H9 (cell line): ENCODE measurements around the gene GYS1. TPM values are rescaled to one million over a fixed set of nuclear protein-coding genes. Genes with fewer than 3 reads are reported as not detected.

ENCODE experiments used
- DNase-seq: peaks from one replicate; pipeline ENCODE4 v3.0.0-alpha.2; 2017
- H2AFZ ChIP-seq: one replicate; pipeline ENCODE4 v1.6.1; 2013; ENCODE audit warnings: mild to moderate bottlenecking, low read length, control low read depth, moderate library complexity
- H2AK5ac ChIP-seq: 2 replicates; pipeline ENCODE4 v1.6.1; 2013; ENCODE audit warnings: low read length, control low read depth, mixed read lengths; ENCODE audit not compliant: insufficient read length
- H2BK120ac ChIP-seq: one replicate; pipeline ENCODE4 v1.6.1; 2013; ENCODE audit warnings: low read depth, mild to moderate bottlenecking, low read length, control low read depth, inconsistent platforms; ENCODE audit not compliant: poor library complexity, severe bottlenecking
- H2BK12ac ChIP-seq: 2 replicates; pipeline ENCODE4 v1.6.1; 2013; ENCODE audit warnings: low read length, control low read depth, mixed read lengths, low read depth; ENCODE audit not compliant: insufficient read length
- H2BK15ac ChIP-seq: 2 replicates; pipeline ENCODE4 v1.6.1; 2013; ENCODE audit warnings: low read depth, low read length, control low read depth
- H2BK20ac ChIP-seq: one replicate; pipeline ENCODE4 v1.6.1; 2013; ENCODE audit warnings: low read depth, mild to moderate bottlenecking, low read length, control low read depth, inconsistent platforms; ENCODE audit not compliant: poor library complexity, severe bottlenecking
- H2BK5ac ChIP-seq: 2 replicates; pipeline ENCODE4 v1.6.1; 2013; ENCODE audit warnings: low read length, control low read depth, mixed read lengths; ENCODE audit not compliant: insufficient read length
- H3K14ac ChIP-seq: 2 replicates; pipeline ENCODE4 v1.6.1; 2013; ENCODE audit warnings: low read length, control low read depth; ENCODE audit not compliant: insufficient read depth
- H3K18ac ChIP-seq: 2 replicates; pipeline ENCODE4 v1.6.1; 2013; ENCODE audit warnings: low read depth, mild to moderate bottlenecking, mixed read lengths, low read length, control low read depth; ENCODE audit not compliant: insufficient read length
- H3K23ac ChIP-seq: 2 replicates; pipeline ENCODE4 v1.6.1; 2013; ENCODE audit warnings: low read length, control low read depth, mixed read lengths, low read depth; ENCODE audit not compliant: insufficient read length
- H3K23me2 ChIP-seq: 2 replicates; pipeline ENCODE4 v1.6.1; 2013; ENCODE audit warnings: low read depth, mild to moderate bottlenecking, mixed read lengths, low read length, control low read depth; ENCODE audit not compliant: insufficient read length, poor library complexity, severe bottlenecking
- H3K27ac ChIP-seq: 2 replicates; pipeline ENCODE4 v1.5.1; 2013; ENCODE audit warnings: low read length, control low read depth, mixed read lengths, low read depth; ENCODE audit not compliant: insufficient read length
- H3K27me3 ChIP-seq: 2 replicates; pipeline ENCODE4 v1.6.1; 2013; ENCODE audit warnings: low read length, control low read depth, inconsistent platforms; ENCODE audit not compliant: insufficient read depth
- H3K4ac ChIP-seq: 2 replicates; pipeline ENCODE4 v1.6.1; 2013; ENCODE audit warnings: low read depth, mild to moderate bottlenecking, control low read depth, inconsistent platforms, low read length, moderate library complexity
- H3K4me1 ChIP-seq: 2 replicates; pipeline ENCODE4 v1.6.1; 2013; ENCODE audit warnings: low read length, control low read depth, inconsistent platforms; ENCODE audit not compliant: insufficient read depth
- H3K4me2 ChIP-seq: 2 replicates; pipeline ENCODE4 v1.6.1; 2013; ENCODE audit warnings: low read length, control low read depth, mixed read lengths; ENCODE audit not compliant: insufficient read length, insufficient read depth
- H3K56ac ChIP-seq: 2 replicates; pipeline ENCODE4 v1.6.1; 2013; ENCODE audit warnings: low read depth, mild to moderate bottlenecking, mixed read lengths, low read length, control low read depth; ENCODE audit not compliant: insufficient read length
- H3K79me1 ChIP-seq: 2 replicates; pipeline ENCODE4 v1.6.1; 2013; ENCODE audit warnings: low read depth, mild to moderate bottlenecking, moderate library complexity, low read length, control low read depth, inconsistent platforms; ENCODE audit not compliant: insufficient read depth, poor library complexity, severe bottlenecking
- H3K79me2 ChIP-seq: 2 replicates; pipeline ENCODE4 v1.6.1; 2013; ENCODE audit warnings: low read length, control low read depth, inconsistent platforms; ENCODE audit not compliant: insufficient read depth
- H3K9ac ChIP-seq: 2 replicates; pipeline ENCODE4 v1.6.1; 2013; ENCODE audit warnings: low read length, control low read depth, mixed read lengths; ENCODE audit not compliant: insufficient read length; ENCODE audit errors: extremely low read depth
- H3K9me3 ChIP-seq: one replicate; pipeline ENCODE4 v1.6.1; 2013; ENCODE audit warnings: low read depth, low read length, inconsistent platforms; ENCODE audit not compliant: control insufficient read depth
- H3T11ph ChIP-seq: one replicate; pipeline ENCODE4 v1.6.1; 2013; ENCODE audit warnings: mild to moderate bottlenecking, low read length, control low read depth, inconsistent platforms
- H4K20me1 ChIP-seq: one replicate; pipeline ENCODE4 v1.6.1; 2013; ENCODE audit not compliant: control insufficient read depth, insufficient read length, insufficient read depth
- H4K5ac ChIP-seq: 2 replicates; pipeline ENCODE4 v1.6.1; 2013; ENCODE audit warnings: low read depth, mild to moderate bottlenecking, mixed read lengths, low read length, control low read depth; ENCODE audit not compliant: insufficient read length
- H4K8ac ChIP-seq: replicated peaks from 2 replicates; pipeline ENCODE4 v1.6.1; 2013; ENCODE audit warnings: low read length, control low read depth, mixed read lengths, low read depth; ENCODE audit not compliant: insufficient read length
- H4K91ac ChIP-seq: 2 replicates; pipeline ENCODE4 v1.6.1; 2013; ENCODE audit warnings: low read depth, mild to moderate bottlenecking, moderate library complexity, mixed read lengths, low read length, control low read depth; ENCODE audit not compliant: insufficient read length
- H3K27ac Mint-ChIP-seq, 3 experiments: 2 replicates in 2 of 3; 3 replicates in 1 of 3; pipeline ENCODE4 v1.8.0; 2020 to 2021; ENCODE audit warnings: mixed read lengths in 3 of 3, mild to moderate bottlenecking in 1 of 3, moderate library complexity in 1 of 3
- H3K27me3 Mint-ChIP-seq: 2 replicates; pipeline ENCODE4 v1.8.0; 2021; ENCODE audit warnings: low read depth, mild to moderate bottlenecking, moderate library complexity, mixed read lengths
- H3K36me3 Mint-ChIP-seq, 3 experiments: 2 replicates in 2 of 3; 3 replicates in 1 of 3; pipeline ENCODE4 v1.8.0; 2020 to 2021; ENCODE audit warnings: low read depth in 3 of 3, mixed read lengths in 3 of 3; ENCODE audit not compliant: insufficient read depth in 1 of 3
- H3K4me1 Mint-ChIP-seq, 2 experiments: 2 replicates each; pipeline ENCODE4 v1.8.0; 2020; ENCODE audit warnings: mixed read lengths in 2 of 2
- H3K4me3 Mint-ChIP-seq, 2 experiments: 2 replicates in 1 of 2; 3 replicates in 1 of 2; pipeline ENCODE4 v1.8.0; 2020 to 2021; ENCODE audit warnings: mild to moderate bottlenecking in 2 of 2, mixed read lengths in 2 of 2, moderate library complexity in 1 of 2
- H3K9me3 Mint-ChIP-seq, 2 experiments: 2 replicates in 1 of 2; 3 replicates in 1 of 2; pipeline ENCODE4 v1.8.0; 2020; ENCODE audit warnings: mild to moderate bottlenecking in 2 of 2, mixed read lengths in 2 of 2, moderate library complexity in 1 of 2
- CTCF ChIP-seq: fragments of 200-600 bp; sonication (generic); conservative IDR thresholded peaks from 3 replicates; pipeline ENCODE4 v1.8.0; 2021; ENCODE audit warnings: antibody characterized with exemption, mild to moderate bottlenecking
- WGBS: extraction: QIAGEN DNeasy Blood & Tissue Kit; methylation state at CpG from one replicate; pipeline ENCODE4 v1.1.7; 2013; ENCODE audit warnings: missing lambda C conversion rate, low lambda C conversion rate, mixed read lengths; ENCODE audit not compliant: insufficient read length; ENCODE audit errors: extremely low coverage; 5-methylcytosine and 5-hydroxymethylcytosine counted together
- total RNA-seq: library from RNA; stranded (reverse); gene quantifications from 2 replicates; pipeline ENCODE4 v1.2.1, GENCODE V29; 2021

GYS1 gene
- total RNA-seq, 1 experiment from 2014 or later, result 44.3 TPM

- Histone ChIP-seq H3K14ac (peak overlapping the region; percentile 82; the same call in 1 of the 2 replicates), H3K23me2 (peaks cover 14% of the 10 kb centered on the region), H4K8ac (no peak overlapping the region), H2BK12ac (no peak overlapping the region), H4K91ac (no peak overlapping the region), H3K18ac (peak overlapping the region; percentile 91), H3K9ac (peak overlapping the region; percentile 69), H3K4ac (no peak overlapping the region; the same call in 1 of the 2 replicates), H2BK5ac (no peak overlapping the region), H3K79me2 (no peaks in the 10 kb centered on the region), H2AFZ (no peak overlapping the region), H2BK20ac (no peak overlapping the region), H3K23ac (no peak overlapping the region), H3K79me1 (no peaks in the 10 kb centered on the region), H2BK15ac (no peak overlapping the region; the same call in 1 of the 2 replicates), H4K5ac (no peak overlapping the region), H3K56ac (no peak overlapping the region), H2BK120ac (no peak overlapping the region), H3K27me3 (no peaks in the 10 kb centered on the region), H2AK5ac (no peak overlapping the region), H3K27ac (peak overlapping the region; percentile 57), H3K9me3 (no peaks in the 10 kb centered on the region), H3K4me2 (peak overlapping the region; percentile 46), H3T11ph (no peak overlapping the region), H3K4me1 (no peaks in the 10 kb centered on the region; the same call in 1 of the 2 replicates), H4K20me1 (peaks cover 3% of the 10 kb centered on the region)
- peak; percentile 90 for DNase-seq
- Mint-ChIP-seq H3K4me1 (peaks cover 30 to 45% of the 10 kb centered on the region in 2 experiments), H3K27me3 (peaks cover 2% of the 10 kb centered on the region; the same call in 1 of the 2 replicates), H3K36me3 (peaks cover 24 to 58% (median 43%) of the 10 kb centered on the region in 3 experiments; a peak in 6 of 7 replicates), H3K4me3 (peak overlapping the region; percentile 96 to 98), H3K9me3 (peaks cover 0 to 5% of the 10 kb centered on the region in 2 experiments; a peak in 2 of 5 replicates), H3K27ac (peak overlapping the region; percentile 97 to 98 (median 98))
- WGBS, result no CpG with 5 or more reads among the region's 28 CpGs
- TF ChIP-seq CTCF, result no peak
These were observed 29.5 kb downstream of the GYS1 start for GRCh38 chr19:48963371-48964204.
